Vagina (tissue), 2 donors: ENCODE results near the gene AHDC1.
"Not testable (repeated sequence)": the region's sequence is repeated elsewhere in the genome, so short reads cannot be mapped to it uniquely, and the experiment has no call there.

ENCODE experiments used
- POLR2AphosphoS5 ChIP-seq, 2 donors: sonication (generic); formaldehyde crosslinking; IDR thresholded peaks; one replicate each; pipeline ENCODE4 v1.9.0; 2017; ENCODE audit warnings: antibody characterized with exemption in 2 of 2, mild to moderate bottlenecking in 2 of 2, low read depth in 1 of 2; ENCODE audit not compliant: insufficient read depth in 1 of 2
- TF ChIP-seq, protein P1 (sequence below), 3 experiments: fragments of 450-650 bp in 2 of 3; fragments of 200-600 bp in 1 of 3; sonication (generic) in 1 of 3; IDR thresholded peaks; one replicate each; pipeline ENCODE4 v1.5.1; 2017 to 2019; ENCODE audit warnings: antibody characterized with exemption in 3 of 3, mild to moderate bottlenecking in 2 of 3, moderate library complexity in 2 of 3

- TF ChIP-seq, protein P1, sequence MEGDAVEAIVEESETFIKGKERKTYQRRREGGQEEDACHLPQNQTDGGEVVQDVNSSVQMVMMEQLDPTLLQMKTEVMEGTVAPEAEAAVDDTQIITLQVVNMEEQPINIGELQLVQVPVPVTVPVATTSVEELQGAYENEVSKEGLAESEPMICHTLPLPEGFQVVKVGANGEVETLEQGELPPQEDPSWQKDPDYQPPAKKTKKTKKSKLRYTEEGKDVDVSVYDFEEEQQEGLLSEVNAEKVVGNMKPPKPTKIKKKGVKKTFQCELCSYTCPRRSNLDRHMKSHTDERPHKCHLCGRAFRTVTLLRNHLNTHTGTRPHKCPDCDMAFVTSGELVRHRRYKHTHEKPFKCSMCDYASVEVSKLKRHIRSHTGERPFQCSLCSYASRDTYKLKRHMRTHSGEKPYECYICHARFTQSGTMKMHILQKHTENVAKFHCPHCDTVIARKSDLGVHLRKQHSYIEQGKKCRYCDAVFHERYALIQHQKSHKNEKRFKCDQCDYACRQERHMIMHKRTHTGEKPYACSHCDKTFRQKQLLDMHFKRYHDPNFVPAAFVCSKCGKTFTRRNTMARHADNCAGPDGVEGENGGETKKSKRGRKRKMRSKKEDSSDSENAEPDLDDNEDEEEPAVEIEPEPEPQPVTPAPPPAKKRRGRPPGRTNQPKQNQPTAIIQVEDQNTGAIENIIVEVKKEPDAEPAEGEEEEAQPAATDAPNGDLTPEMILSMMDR (IDR thresholded peaks at IDR 0.05) = not testable (repeated sequence)
- not testable (repeated sequence) for TF ChIP-seq POLR2AphosphoS5 (IDR thresholded peaks at IDR 0.05; ENCODE audit: insufficient read depth in 1 of 2, low read depth in 1 of 2)
Measured at GRCh38 chr1:27538305-27538676, 65.7 kb downstream of the AHDC1 start.
